ENCODE data around the gene RHBDL3.
"Not testable (repeated sequence)": the region's sequence is repeated elsewhere in the genome, so short reads cannot be mapped to it uniquely, and the experiment has no call there.

GRCh38 chr17:32316653-32317052 lies 51.0 kb downstream of the RHBDL3 start:
- not testable (repeated sequence) for TF ChIP-seq POLR2A (IDR thresholded peaks at IDR 0.05; ENCODE audit: low read depth, low read length); POLR2AphosphoS5 (IDR thresholded peaks at IDR 0.05; ENCODE audit: low read depth, low read length); POU2F2 (IDR thresholded peaks at IDR 0.05; ENCODE audit: low read depth, low read length); TAF1 (IDR thresholded peaks at IDR 0.05; ENCODE audit: low read depth, low read length); PAX5 (IDR thresholded peaks at IDR 0.05; ENCODE audit: insufficient read depth, low read length, severe bottlenecking); SPI1 (IDR thresholded peaks at IDR 0.05; ENCODE audit: low read depth, low read length)
